H1 (cell line): ENCODE results near the gene SFT2D1. TPM values are rescaled to one million over a fixed set of nuclear protein-coding genes. Genes with fewer than 3 reads are reported as not detected.

Experiments used
- CTCF ChIA-PET: fragments of 300-600 bp; sonication (Branson Sonifier 250); formaldehyde crosslinking; loops from one replicate; lab custom pipeline; 2021; ENCODE audit not compliant: partially characterized antibody; lab: Charles Lee
- POLR2A ChIA-PET: fragments of 300-600 bp; sonication (Branson Sonifier 250); formaldehyde crosslinking; loops from one replicate; lab custom pipeline; 2021; ENCODE audit warnings: inconsistent platforms; ENCODE audit not compliant: partially characterized antibody; lab: Charles Lee
- DNase-seq, 2 experiments: peaks; one replicate each; pipeline versions ENCODE4 v3.0.0 to v3.0.0-alpha.2; 2010 to 2022; ENCODE audit warnings: low spot score in 2 of 2, low read depth in 1 of 2, mixed read lengths in 1 of 2
- FAIRE-seq: peaks from 2 replicates; lab custom pipeline; 2011; peaks lifted over from hg19 to GRCh38; lab: Jason Lieb, UNC
- H2AFZ ChIP-seq: 2 replicates; pipeline ENCODE4 v1.8.1; 2012; ENCODE audit warnings: low read length, inconsistent platforms
- H2AK5ac ChIP-seq: 2 replicates; pipeline ENCODE4 v1.6.1; 2013; ENCODE audit warnings: low read depth, low read length
- H2BK120ac ChIP-seq: replicated peaks from 2 replicates; pipeline ENCODE3; 2013; ENCODE audit warnings: low read depth, low read length, inconsistent platforms
- H2BK12ac ChIP-seq: 2 replicates; pipeline ENCODE4 v1.6.1; 2013; ENCODE audit warnings: low read depth, low read length
- H2BK15ac ChIP-seq: 2 replicates; pipeline ENCODE4 v1.6.1; 2013; ENCODE audit warnings: low read length
- H2BK20ac ChIP-seq: 2 replicates; pipeline ENCODE4 v1.6.1; 2013; ENCODE audit warnings: low read length
- H2BK5ac ChIP-seq: 2 replicates; pipeline ENCODE4 v1.6.1; 2013; ENCODE audit warnings: low read depth, low read length
- H3K14ac ChIP-seq: 2 replicates; pipeline ENCODE4 v1.6.1; 2013; ENCODE audit warnings: inconsistent platforms; ENCODE audit not compliant: insufficient read length
- H3K18ac ChIP-seq: 2 replicates; pipeline ENCODE4 v1.6.1; 2013; ENCODE audit warnings: low read length; ENCODE audit errors: extremely low read depth
- H3K23ac ChIP-seq: 2 replicates; pipeline ENCODE4 v1.6.1; 2013; ENCODE audit warnings: inconsistent platforms; ENCODE audit not compliant: insufficient read length
- H3K23me2 ChIP-seq: 2 replicates; pipeline ENCODE4 v1.6.1; 2013; ENCODE audit warnings: low read depth, low read length
- H3K27ac ChIP-seq: 2 replicates; pipeline ENCODE4 v1.6.1; 2011; ENCODE audit warnings: low read depth, low read length, inconsistent platforms
- H3K27me3 ChIP-seq, 4 experiments: replicated peaks in 1 of 4; 1 replicate in 1 of 4; 2 replicates in 3 of 4; pipeline versions ENCODE4 v1.6.1 to v1.8.1; 2011 to 2013; ENCODE audit warnings: low read length in 3 of 4, mild to moderate bottlenecking in 3 of 4, inconsistent platforms in 2 of 4, mixed read lengths in 2 of 4, moderate library complexity in 1 of 4; ENCODE audit not compliant: control insufficient read depth in 3 of 4, insufficient read depth in 3 of 4; ENCODE audit errors: extremely low read depth in 1 of 4
- H3K36me3 ChIP-seq, 4 experiments: 2 replicates each; pipeline versions ENCODE4 v1.6.1 to v1.8.1; 2011 to 2013; ENCODE audit warnings: mild to moderate bottlenecking in 4 of 4, low read length in 3 of 4, moderate library complexity in 2 of 4, control low read depth in 1 of 4, inconsistent platforms in 1 of 4; ENCODE audit not compliant: insufficient read depth in 4 of 4, control insufficient read depth in 2 of 4
- H3K4ac ChIP-seq: replicated peaks from 2 replicates; pipeline ENCODE3; 2013; ENCODE audit warnings: low read length, low read depth, mixed read lengths, inconsistent platforms; ENCODE audit not compliant: insufficient read length
- H3K4me1 ChIP-seq, 4 experiments: replicated peaks in 1 of 4; 1 replicate in 1 of 4; 2 replicates in 3 of 4; pipeline versions ENCODE4 v1.6.1 to v1.8.1; 2011 to 2013; ENCODE audit warnings: low read length in 3 of 4, inconsistent platforms in 2 of 4, mixed read lengths in 1 of 4; ENCODE audit not compliant: insufficient read depth in 4 of 4, control insufficient read depth in 3 of 4
- H3K4me2 ChIP-seq, 2 experiments: 2 replicates each; pipeline versions ENCODE4 v1.6.1 to v1.8.1; 2011 to 2013; ENCODE audit warnings: low read depth in 2 of 2, low read length in 2 of 2, control low read depth in 1 of 2, inconsistent platforms in 1 of 2, mild to moderate bottlenecking in 1 of 2; ENCODE audit not compliant: insufficient read depth in 1 of 2
- H3K4me3 ChIP-seq, 4 experiments: fragments of 200-600, 300-600 bp in 1 of 4; sonication (generic), shearing (Covaris generic), sonication (Bioruptor Twin) in 1 of 4; 2 replicates each; pipeline versions ENCODE4 v1.5.1 to v1.8.1; 2011 to 2016; ENCODE audit warnings: low read length in 4 of 4, low read depth in 3 of 4, control low read depth in 2 of 4, inconsistent platforms in 2 of 4, mild to moderate bottlenecking in 2 of 4, mixed read lengths in 1 of 4, moderate library complexity in 1 of 4; ENCODE audit not compliant: insufficient read depth in 2 of 4; ENCODE audit errors: extremely low read depth in 1 of 4
- H3K56ac ChIP-seq: replicated peaks from 2 replicates; pipeline ENCODE3; 2013; ENCODE audit warnings: low read depth, mild to moderate bottlenecking, mixed read lengths, low read length, inconsistent platforms; ENCODE audit not compliant: insufficient read length
- H3K79me1 ChIP-seq: 2 replicates; pipeline ENCODE4 v1.6.1; 2013; ENCODE audit warnings: low read depth, low read length, control low read depth
- H3K79me2 ChIP-seq, 2 experiments: 2 replicates each; pipeline versions ENCODE4 v1.6.1 to v1.8.1; 2012 to 2013; ENCODE audit warnings: low read length in 2 of 2, mild to moderate bottlenecking in 2 of 2, inconsistent platforms in 1 of 2; ENCODE audit not compliant: insufficient read depth in 2 of 2, control insufficient read depth in 1 of 2
- H3K9ac ChIP-seq, 4 experiments: replicated peaks in 1 of 4; 1 replicate in 1 of 4; 2 replicates in 3 of 4; pipeline versions ENCODE4 v1.6.1 to v1.8.1; 2011 to 2013; ENCODE audit warnings: low read depth in 3 of 4, low read length in 3 of 4, control low read depth in 2 of 4, mild to moderate bottlenecking in 2 of 4, moderate library complexity in 2 of 4, inconsistent platforms in 1 of 4; ENCODE audit errors: extremely low read depth in 1 of 4
- H3K9me3 ChIP-seq, 2 experiments: 2 replicates each; pipeline versions ENCODE4 v1.6.1 to v1.8.1; 2012 to 2013; ENCODE audit warnings: mild to moderate bottlenecking in 2 of 2, moderate library complexity in 2 of 2, control low read depth in 1 of 2, inconsistent platforms in 1 of 2, low read depth in 1 of 2, low read length in 1 of 2, mixed read lengths in 1 of 2; ENCODE audit not compliant: insufficient read depth in 2 of 2
- H4K20me1 ChIP-seq, 2 experiments: replicated peaks in 1 of 2; 2 replicates each; pipeline versions ENCODE3 to v1.8.1; 2011 to 2013; ENCODE audit warnings: inconsistent platforms in 2 of 2, low read length in 2 of 2, mild to moderate bottlenecking in 1 of 2; ENCODE audit not compliant: insufficient read depth in 2 of 2, control insufficient read depth in 1 of 2
- H4K5ac ChIP-seq: 2 replicates; pipeline ENCODE4 v1.6.1; 2013; ENCODE audit warnings: low read length, low read depth, mixed read lengths, inconsistent platforms; ENCODE audit not compliant: insufficient read length
- H4K8ac ChIP-seq: 2 replicates; pipeline ENCODE4 v1.8.0; 2013; ENCODE audit warnings: mild to moderate bottlenecking, moderate library complexity, low read length, inconsistent platforms; ENCODE audit not compliant: insufficient read depth; ENCODE audit errors: extremely low read depth
- H4K91ac ChIP-seq: replicated peaks from 2 replicates; pipeline ENCODE3; 2013; ENCODE audit warnings: low read length, mixed read lengths, inconsistent platforms; ENCODE audit not compliant: insufficient read length
- CEBPB ChIP-seq: IDR thresholded peaks from 2 replicates; pipeline ENCODE4 v1.6.1; 2012; ENCODE audit warnings: low read depth, low read length
- CHD2 ChIP-seq: IDR thresholded peaks from 2 replicates; pipeline ENCODE4 v1.6.1; 2012; ENCODE audit warnings: low read length, improper control_type of control experiment
- EZH2 ChIP-seq: fragments of 200-600 bp; sonication (generic); IDR thresholded peaks from 2 replicates; pipeline ENCODE4 v1.7.1; 2012; ENCODE audit warnings: low read depth, mild to moderate bottlenecking, moderate library complexity, low read length, inconsistent platforms; ENCODE audit not compliant: severe bottlenecking
- HDAC6 ChIP-seq: IDR thresholded peaks from one replicate; pipeline ENCODE4 v1.7.1; 2012; ENCODE audit warnings: low read depth, mild to moderate bottlenecking, inconsistent platforms, low read length, moderate library complexity
- KDM5A ChIP-seq: fragments of 200-600 bp; IDR thresholded peaks from 2 replicates; pipeline ENCODE4 v1.7.1; 2012; ENCODE audit warnings: mild to moderate bottlenecking, low read length, inconsistent platforms, mixed read lengths
- MAFK ChIP-seq: IDR thresholded peaks from 2 replicates; pipeline ENCODE4 v1.6.1; 2012; ENCODE audit warnings: low read depth, mild to moderate bottlenecking, improper control_type of control experiment, low read length
- PHF8 ChIP-seq: fragments of 200-600 bp; sonication (generic); conservative IDR thresholded peaks from 2 replicates; pipeline ENCODE4 v1.7.1; 2012; ENCODE audit warnings: low read depth, mild to moderate bottlenecking, inconsistent platforms, low read length, moderate library complexity
- RNF2 ChIP-seq: fragments of 200-900, 300-1000 bp; sonication (generic); IDR thresholded peaks from 2 replicates; pipeline ENCODE4 v1.7.1; 2016; ENCODE audit warnings: borderline replicate concordance, low read depth, mild to moderate bottlenecking, antibody characterized with exemption, low read length; ENCODE audit not compliant: poor library complexity, severe bottlenecking; ENCODE audit errors: missing control alignments
- SP4 ChIP-seq: IDR thresholded peaks from 2 replicates; pipeline ENCODE4 v1.6.1; 2012; ENCODE audit warnings: low read length, inconsistent platforms
- TAF1 ChIP-seq: IDR thresholded peaks from 2 replicates; pipeline ENCODE4 v1.6.1; 2011; ENCODE audit warnings: mild to moderate bottlenecking, low read depth, low read length
- USF2 ChIP-seq: IDR thresholded peaks from 2 replicates; pipeline ENCODE4 v1.6.1; 2011; ENCODE audit warnings: low read length, improper control_type of control experiment
- YY1 ChIP-seq: IDR thresholded peaks from 2 replicates; pipeline ENCODE4 v1.6.1; 2011; ENCODE audit warnings: low read depth, mild to moderate bottlenecking, low read length
- WGBS, 2 experiments: shearing (Covaris generic) in 1 of 2; methylation state at CpG; one replicate each; pipeline versions ENCODE4 v1.1.6 to v1.1.7; 2013 to 2015; ENCODE audit warnings: low lambda C conversion rate in 2 of 2, mixed read lengths in 2 of 2, inconsistent platforms in 1 of 2, low coverage in 1 of 2, missing lambda C conversion rate in 1 of 2; ENCODE audit not compliant: insufficient replicate concordance in 2 of 2, insufficient coverage in 1 of 2, insufficient read length in 1 of 2; ENCODE audit errors: extremely low coverage in 1 of 2, missing lambda C conversion rate in 1 of 2; 5-methylcytosine and 5-hydroxymethylcytosine counted together
- polyA plus RNA-seq, 7 experiments: library from polyadenylated mRNA; depleted of rRNA in 3 of 7; stranded (reverse) in 5 of 7; unstranded in 2 of 7; fragments of >200 nt in 5 of 7; fragments of 200-250 nt in 2 of 7; gene quantifications; 1 replicate in 5 of 7; 2 replicates in 1 of 7; 4 replicates in 1 of 7; pipeline versions ENCODE4 v1.2.1 to v1.2.3, GENCODE V29; 2011 to 2013; ENCODE audit warnings: missing spikeins in 2 of 7, mixed read lengths in 2 of 7
- total RNA-seq: library from RNA; stranded (reverse); fragmentation: NEBNext Ultra II Directional; extraction: Animal tissue kit (Norgen Biotek cat#: 25700); gene quantifications from 2 replicates; pipeline ENCODE4 v1.2.1, GENCODE V29; 2021

SFT2D1 gene
- total and polyA plus RNA-seq, 2 of the 8 experiments (the other 6 are each of a cell fraction or from before 2014, with no cell fraction given) = 52.3 to 76.1 TPM

GRCh38 chr6:166370489-166370888 lies 28.1 kb upstream of the SFT2D1 start:
- H3K4me1 ChIP-seq = peaks cover 2 to 10% (median 7%) of the 10 kb centered on the region in 4 experiments; a peak in 6 of 7 replicates
- H2BK15ac ChIP-seq = no peak overlapping the region
- H2BK20ac ChIP-seq = no peak overlapping the region
- no peak overlapping the region for H3K4me3 ChIP-seq
- no peaks in the 10 kb centered on the region for H3K27me3 ChIP-seq
- DNase-seq (no peak), FAIRE-seq (no peak)
- H3K23me2 ChIP-seq = no peaks in the 10 kb centered on the region
- no peak overlapping the region for H3K4me2 ChIP-seq
- no peaks in the 10 kb centered on the region for H4K20me1 ChIP-seq
- no peak overlapping the region for H2BK5ac ChIP-seq
- H3K56ac ChIP-seq = no peak overlapping the region
- H3K27ac ChIP-seq = no peak overlapping the region
- no peak overlapping the region for H2BK120ac ChIP-seq
- H3K79me1 ChIP-seq = no peaks in the 10 kb centered on the region
- no peak overlapping the region for H4K5ac ChIP-seq
- no peaks in the 10 kb centered on the region for H3K9me3 ChIP-seq
- H3K4ac ChIP-seq = no peak overlapping the region
- H2BK12ac ChIP-seq = no peak overlapping the region
- no peak overlapping the region for H3K18ac ChIP-seq
- no peaks in the 10 kb centered on the region for H3K79me2 ChIP-seq
- ChIA-PET POLR2A (no interaction called here), CTCF (interaction anchor here (0.6 to 1.6 kb wide), 3 partner anchors 8 to 57 kb away, joined by 3 to 5 read pairs (median 3); no protein-coding TSS in a partner anchor)
- H3K14ac ChIP-seq = no peak overlapping the region
- H3K9ac ChIP-seq = no peak overlapping the region
- 94% methylated on average over 3 of the region's 3 CpGs; no CpG with 5 or more reads in 1 of the 2 experiments for WGBS, 2 experiments
- no peak overlapping the region for H2AK5ac ChIP-seq
- no peak overlapping the region for H2AFZ ChIP-seq
- no peak overlapping the region for H3K23ac ChIP-seq
- no peaks in the 10 kb centered on the region for H3K36me3 ChIP-seq
- no peak overlapping the region for H4K8ac ChIP-seq
- no peak overlapping the region for H4K91ac ChIP-seq
- TF ChIP-seq EZH2 = no peak
- no peak for TF ChIP-seq CEBPB
- TF ChIP-seq TAF1 = no peak
- TF ChIP-seq PHF8 = no peak
- no peak for TF ChIP-seq YY1
- no peak for TF ChIP-seq USF2
- TF ChIP-seq KDM5A = no peak
- TF ChIP-seq MAFK = no peak
- TF ChIP-seq SP4 = no peak
- TF ChIP-seq CHD2 = no peak
- no peak for TF ChIP-seq HDAC6
- no peak for TF ChIP-seq RNF2
